Mesodermal cell (in vitro differentiated cells): ENCODE results near the gene MEX3D.
A peak's percentile ranks its signal among the peaks of the same experiment; 100 is the strongest.

Source experiments
- H3K27ac ChIP-seq: 2 replicates; pipeline ENCODE4 v1.7.0; 2013; ENCODE audit warnings: mild to moderate bottlenecking, low read depth, low read length, moderate library complexity; ENCODE audit not compliant: severe bottlenecking
- H3K36me3 ChIP-seq: 2 replicates; pipeline ENCODE4 v1.7.1; 2013; ENCODE audit warnings: mild to moderate bottlenecking, low read length, moderate library complexity; ENCODE audit not compliant: control insufficient read depth, insufficient read depth
- H3K4me1 ChIP-seq: one replicate; pipeline ENCODE4 v1.7.1; 2013; ENCODE audit warnings: mild to moderate bottlenecking, low read length; ENCODE audit not compliant: insufficient read depth, control insufficient read depth, poor library complexity, severe bottlenecking
- H3K4me3 ChIP-seq: 2 replicates; pipeline ENCODE4 v1.7.0; 2013; ENCODE audit warnings: low read length, control low read depth, mild to moderate bottlenecking; ENCODE audit not compliant: insufficient read depth, poor library complexity, severe bottlenecking; ENCODE audit errors: extremely low read depth
- H3K9me3 ChIP-seq: 2 replicates; pipeline ENCODE4 v1.7.1; 2013; ENCODE audit warnings: mild to moderate bottlenecking, low read length, moderate library complexity; ENCODE audit not compliant: control insufficient read depth
- WGBS, 2 experiments: methylation state at CpG; one replicate each; pipeline ENCODE4 v1.1.5; 2013; ENCODE audit warnings: missing lambda C conversion rate in 2 of 2; ENCODE audit not compliant: insufficient coverage in 2 of 2; 5-methylcytosine and 5-hydroxymethylcytosine counted together

MEX3D gene

DNA sequence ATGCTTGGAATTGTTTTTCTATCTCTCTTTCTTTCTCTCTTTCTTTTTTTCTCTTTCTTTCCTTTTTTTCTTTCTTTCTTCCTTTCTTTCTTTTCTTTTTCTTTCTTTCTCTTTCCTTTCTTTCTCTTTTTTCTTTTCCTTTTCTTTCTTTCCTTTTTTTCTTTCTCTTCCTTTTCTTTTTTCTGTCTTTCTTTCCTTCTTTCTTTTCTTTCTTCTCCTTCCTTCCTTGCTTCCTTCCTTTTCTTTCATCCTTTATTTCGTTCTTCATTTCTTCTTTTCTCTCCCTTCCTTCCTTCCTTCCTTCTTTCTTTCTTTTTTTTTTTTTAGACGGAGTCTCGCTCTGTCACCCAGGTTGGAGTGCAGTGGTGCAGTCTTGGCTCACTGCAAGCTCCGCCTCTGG, 1.9 kb upstream of the MEX3D start:
- peaks cover 11% of the 10 kb centered on the region for H3K36me3 ChIP-seq
- H3K27ac ChIP-seq = no peak overlapping the region
- H3K4me1 ChIP-seq = peaks cover 4% of the 10 kb centered on the region
- no peak overlapping the region for H3K4me3 ChIP-seq
- 45 to 72% methylated on average over 1 to 2 of the region's 4 CpGs for WGBS, 2 experiments
- no peaks in the 10 kb centered on the region for H3K9me3 ChIP-seq

GRCh38 chr19:1567848-1568227, 287 bp downstream of the MEX3D start:
- Histone ChIP-seq H3K4me3 (no peak overlapping the region), H3K4me1 (peaks cover 8% of the 10 kb centered on the region), H3K9me3 (no peaks in the 10 kb centered on the region), H3K27ac (no peak overlapping the region), H3K36me3 (peaks cover 31% of the 10 kb centered on the region)
- 0% methylated on average over 3 to 9 of the region's 73 CpGs for WGBS, 2 experiments

GRCh38 chr19:1567116-1567847, 843 bp downstream of the MEX3D start:
- Histone ChIP-seq H3K4me3 (peak overlapping the region; percentile 76), H3K4me1 (peaks cover 8% of the 10 kb centered on the region), H3K9me3 (no peaks in the 10 kb centered on the region), H3K36me3 (peaks cover 36% of the 10 kb centered on the region), H3K27ac (peak overlapping the region; percentile 98)
- 0% methylated on average over 42 to 89 of the region's 108 CpGs for WGBS, 2 experiments

DNA sequence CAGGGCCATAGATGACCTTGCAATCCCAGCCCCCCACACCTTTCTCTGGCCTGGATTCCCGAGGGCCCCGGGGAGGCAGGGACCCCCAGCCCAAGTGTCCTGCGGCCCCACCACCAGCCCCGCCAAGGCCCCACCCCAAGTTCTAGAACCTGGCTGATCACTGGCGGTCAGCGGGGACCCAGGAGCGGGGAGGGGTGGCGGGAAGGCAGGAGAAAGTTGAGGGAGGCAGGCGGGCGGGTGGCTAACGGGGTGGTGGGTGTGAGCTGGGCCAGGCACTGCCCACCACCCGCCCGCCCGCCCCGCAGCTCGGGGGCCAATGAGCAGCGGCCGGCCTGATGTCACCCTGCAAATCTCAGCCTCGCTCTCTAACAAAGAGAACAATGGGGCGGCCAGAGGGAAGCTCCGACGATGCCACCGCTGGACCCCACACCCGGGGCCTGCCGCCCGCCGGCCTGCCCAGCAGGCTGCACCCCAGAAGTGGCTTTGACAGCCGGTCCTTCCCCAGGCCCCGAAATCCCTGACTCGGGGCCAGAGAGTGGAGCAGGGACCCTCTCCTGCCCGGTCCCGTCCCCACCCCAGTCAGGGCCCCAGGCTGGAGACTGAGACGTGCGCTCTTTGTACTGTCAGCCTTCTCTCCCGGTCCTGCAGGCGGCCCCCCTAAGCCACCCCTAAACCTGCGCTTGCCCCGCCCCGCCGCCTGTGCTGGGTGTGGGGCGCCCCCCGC, 1.6 kb downstream of the MEX3D start:
- Histone ChIP-seq H3K9me3 (no peaks in the 10 kb centered on the region), H3K36me3 (peaks cover 41% of the 10 kb centered on the region), H3K27ac (peak overlapping the region; percentile 98), H3K4me3 (peak overlapping the region; percentile 76), H3K4me1 (peaks cover 8% of the 10 kb centered on the region)
- 0% methylated on average over 26 to 27 of the region's 42 CpGs for WGBS, 2 experiments

- 99 to 100% methylated on average over 3 to 6 of the region's 6 CpGs for WGBS, 2 experiments
- no peak overlapping the region for H3K27ac ChIP-seq
- H3K4me3 ChIP-seq = no peak overlapping the region
- H3K4me1 ChIP-seq = peaks cover 11% of the 10 kb centered on the region
- H3K9me3 ChIP-seq = no peaks in the 10 kb centered on the region
- H3K36me3 ChIP-seq = peaks cover 66% of the 10 kb centered on the region
Measured at GRCh38 chr19:1563251-1563650, 4.9 kb downstream of the MEX3D start.

- H3K4me3 ChIP-seq = no peak overlapping the region
- peaks cover 11% of the 10 kb centered on the region for H3K4me1 ChIP-seq
- no peak overlapping the region for H3K27ac ChIP-seq
- WGBS, 2 experiments = 96% methylated on average over 14 to 17 of the region's 17 CpGs
- H3K9me3 ChIP-seq = no peaks in the 10 kb centered on the region
- H3K36me3 ChIP-seq = peaks cover 75% of the 10 kb centered on the region
Measured at GRCh38 chr19:1561236-1561842, 6.8 kb downstream of the MEX3D start.

GRCh38 chr19:1560286-1560882, 7.7 kb downstream of the MEX3D start:
- no peaks in the 10 kb centered on the region for H3K9me3 ChIP-seq
- no peak overlapping the region for H3K4me3 ChIP-seq
- H3K36me3 ChIP-seq = peaks cover 68% of the 10 kb centered on the region
- H3K27ac ChIP-seq = no peak overlapping the region
- WGBS, 2 experiments = 86 to 94% methylated on average over 11 to 25 of the region's 25 CpGs
- peaks cover 7% of the 10 kb centered on the region for H3K4me1 ChIP-seq

DNA sequence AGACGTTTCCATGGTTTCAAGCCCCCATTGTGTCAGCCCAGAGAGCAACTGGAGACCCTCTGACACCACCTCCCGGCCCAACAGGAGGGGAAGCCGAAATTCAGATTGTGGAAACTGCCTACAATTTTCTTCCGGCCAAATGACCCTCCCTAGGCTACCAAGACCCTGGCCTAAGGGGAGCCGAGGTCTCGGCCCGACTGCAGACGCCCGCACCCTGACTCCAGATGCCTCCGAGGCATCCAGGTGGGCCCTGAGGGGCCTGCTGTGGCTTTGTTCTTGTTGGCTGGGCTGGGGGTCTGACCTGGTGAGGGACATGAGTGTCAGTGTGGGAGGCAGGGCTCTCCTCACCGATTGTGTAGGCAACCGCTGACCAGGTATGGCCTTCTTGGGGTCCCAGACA, 9.6 kb downstream of the MEX3D start:
- H3K36me3 ChIP-seq = peaks cover 60% of the 10 kb centered on the region
- H3K4me3 ChIP-seq = no peak overlapping the region
- peaks cover 3% of the 10 kb centered on the region for H3K4me1 ChIP-seq
- 87 to 95% methylated on average over 9 to 12 of the region's 12 CpGs for WGBS, 2 experiments
- no peak overlapping the region for H3K27ac ChIP-seq
- H3K9me3 ChIP-seq = no peaks in the 10 kb centered on the region

GRCh38 chr19:1556390-1557070, 11.6 kb downstream of the MEX3D start:
- Histone ChIP-seq H3K9me3 (no peaks in the 10 kb centered on the region), H3K4me3 (no peak overlapping the region), H3K36me3 (peaks cover 42% of the 10 kb centered on the region), H3K27ac (no peak overlapping the region), H3K4me1 (peaks cover 3% of the 10 kb centered on the region)
- 97% methylated on average over 55 to 64 of the region's 66 CpGs for WGBS, 2 experiments
